OCI-LY7 (cell line): Measurements from ENCODE around the gene LRRC10B. TPM values are rescaled to one million over a fixed set of nuclear protein-coding genes. Genes with fewer than 3 reads are reported as not detected.
A peak's percentile ranks its signal among the peaks of the same experiment; 100 is the strongest.

Source experiments
- BruUV-seq: library from RNA; stranded (reverse); fragments of 400-500 nt; replicated peaks from 2 replicates; lab custom pipeline; 2021; lab: Mats Ljungman, UMichigan
- CTCF ChIA-PET: fragments of 300-600 bp; sonication (Branson Sonifier 250); formaldehyde crosslinking; loops from one replicate; lab custom pipeline; 2022; ENCODE audit warnings: antibody characterized with exemption; ENCODE audit not compliant: unreplicated experiment; lab: Charles Lee
- POLR2A ChIA-PET: fragments of 300-600 bp; sonication (Branson Sonifier 250); formaldehyde crosslinking; loops from one replicate; lab custom pipeline; 2022; ENCODE audit warnings: antibody characterized with exemption; lab: Charles Lee
- DNase-seq: peaks from one replicate; pipeline ENCODE4 v3.0.0-alpha.2; 2015; ENCODE audit warnings: low spot score
- H2AFZ ChIP-seq: fragments of 200-600 bp; sonication (generic), shearing (Covaris generic); 2 replicates; pipeline ENCODE4 v1.6.1; 2014; ENCODE audit warnings: mild to moderate bottlenecking, antibody characterized with exemption, low read length, moderate library complexity
- H3K27ac ChIP-seq: fragments of 200-600 bp; sonication (generic); 2 replicates; pipeline ENCODE4 v1.5.1; 2014; ENCODE audit warnings: mixed run types, low read depth, mild to moderate bottlenecking, moderate library complexity, low read length, inconsistent platforms; ENCODE audit not compliant: poor library complexity, severe bottlenecking
- H3K36me3 ChIP-seq: fragments of 200-600 bp; sonication (generic); 2 replicates; pipeline ENCODE4 v1.6.1; 2014; ENCODE audit warnings: mild to moderate bottlenecking, antibody characterized with exemption, low read length, moderate library complexity, mixed read lengths; ENCODE audit not compliant: insufficient read depth
- H3K4me1 ChIP-seq: fragments of 200-600 bp; sonication (generic); 2 replicates; pipeline ENCODE4 v1.5.1; 2014; ENCODE audit warnings: mild to moderate bottlenecking, low read length; ENCODE audit not compliant: insufficient read depth, poor library complexity, severe bottlenecking
- H3K4me2 ChIP-seq: fragments of 200-600 bp; sonication (generic); 2 replicates; pipeline ENCODE4 v1.6.1; 2014; ENCODE audit warnings: mild to moderate bottlenecking, low read length
- H3K4me3 ChIP-seq: fragments of 200-600 bp; sonication (generic); 2 replicates; pipeline ENCODE4 v1.5.1; 2014; ENCODE audit warnings: mild to moderate bottlenecking, low read depth, low read length; ENCODE audit not compliant: poor library complexity, severe bottlenecking
- H3K79me2 ChIP-seq: fragments of 200-600 bp; sonication (generic); 2 replicates; pipeline ENCODE4 v1.6.1; 2016; ENCODE audit warnings: low read depth, mild to moderate bottlenecking, low read length, moderate library complexity, mixed read lengths; ENCODE audit not compliant: insufficient read depth
- H3K9me2 ChIP-seq: fragments of 200-600 bp; sonication (generic); 2 replicates; pipeline ENCODE4 v1.6.1; 2016; ENCODE audit warnings: mild to moderate bottlenecking, low read length, mixed read lengths; ENCODE audit not compliant: insufficient read depth
- H3K9me3 ChIP-seq: fragments of 200-600 bp; sonication (generic); 2 replicates; pipeline ENCODE4 v1.6.1; 2014; ENCODE audit warnings: mild to moderate bottlenecking, mixed run types, low read length, mixed read lengths
- H4K20me1 ChIP-seq: fragments of 200-600 bp; sonication (generic); 2 replicates; pipeline ENCODE4 v1.6.1; 2014; ENCODE audit warnings: mild to moderate bottlenecking, antibody characterized with exemption, low read length, moderate library complexity, mixed read lengths; ENCODE audit not compliant: insufficient read depth
- CTCF ChIP-seq: fragments of 200-600 bp; sonication (generic); conservative IDR thresholded peaks from 2 replicates; pipeline ENCODE4 v1.5.1; 2014; ENCODE audit warnings: mild to moderate bottlenecking, antibody characterized with exemption, low read length, moderate library complexity, mixed read lengths
- EZH2phosphoT487 ChIP-seq: fragments of 200-600 bp; sonication (generic); IDR thresholded peaks from 2 replicates; pipeline ENCODE4 v1.6.1; 2018; ENCODE audit warnings: low read depth, borderline replicate concordance, mild to moderate bottlenecking, mixed run types, antibody characterized with exemption, low read length, moderate library complexity, mixed read lengths
- intact Hi-C: fragments of 100-400 bp; cut with micrococcal nuclease; formaldehyde crosslinking; loops from one replicate; pipeline ENCODE4 v1.10.0; 2022; ENCODE audit not compliant: unreplicated experiment
- total RNA-seq, 2 experiments: library from RNA; depleted of rRNA in 1 of 2; stranded (reverse); fragments of >200 nt in 1 of 2; shearing (Covaris generic) in 1 of 2; gene quantifications; 2 replicates each; pipeline ENCODE4 v1.2.3, GENCODE V29; 2014 to 2022

Gene LRRC10B
- total RNA-seq, 2 experiments from 2014 or later = not detected

- no TSS peak for BruUV-seq
- H3K4me1 ChIP-seq = peaks cover 7% of the 10 kb centered on the region
- H3K9me3 ChIP-seq = no peaks in the 10 kb centered on the region
- no peak overlapping the region for H3K4me3 ChIP-seq
- no peak overlapping the region for H2AFZ ChIP-seq
- no peaks in the 10 kb centered on the region for H3K36me3 ChIP-seq
- no peaks in the 10 kb centered on the region for H4K20me1 ChIP-seq
- no peak overlapping the region for H3K4me2 ChIP-seq
- no peaks in the 10 kb centered on the region for H3K79me2 ChIP-seq
- no peak for DNase-seq
- H3K9me2 ChIP-seq = no peaks in the 10 kb centered on the region
- CTCF ChIA-PET = no interaction called here
- TF ChIP-seq CTCF (no peak), EZH2phosphoT487 (no peak)
- no peak overlapping the region for H3K27ac ChIP-seq
- POLR2A ChIA-PET = no interaction called here
- intact Hi-C loops = no loop called here
Observed at GRCh38 chr11:61543606-61544306, 35.2 kb downstream of the LRRC10B start.

GRCh38 chr11:61544466-61544865 lies 35.9 kb downstream of the LRRC10B start:
- intact Hi-C loops = no loop called here
- Histone ChIP-seq H4K20me1 (no peaks in the 10 kb centered on the region), H3K79me2 (no peaks in the 10 kb centered on the region), H3K36me3 (no peaks in the 10 kb centered on the region), H3K4me1 (peaks cover 7% of the 10 kb centered on the region), H3K9me3 (no peaks in the 10 kb centered on the region), H3K9me2 (no peaks in the 10 kb centered on the region), H3K27ac (no peak overlapping the region), H3K4me2 (no peak overlapping the region), H2AFZ (no peak overlapping the region), H3K4me3 (no peak overlapping the region)
- ChIA-PET POLR2A (no interaction called here), CTCF (no interaction called here)
- TF ChIP-seq EZH2phosphoT487 (no peak), CTCF (no peak)
- no peak for DNase-seq
- no TSS peak for BruUV-seq

- Histone ChIP-seq H3K4me3 (no peak overlapping the region), H4K20me1 (no peaks in the 10 kb centered on the region), H3K27ac (no peak overlapping the region), H3K36me3 (no peaks in the 10 kb centered on the region), H3K9me2 (no peaks in the 10 kb centered on the region), H3K4me2 (no peak overlapping the region), H3K4me1 (peaks cover 7% of the 10 kb centered on the region), H2AFZ (no peak overlapping the region), H3K9me3 (no peaks in the 10 kb centered on the region), H3K79me2 (no peaks in the 10 kb centered on the region)
- intact Hi-C loops = no loop called here
- TF ChIP-seq CTCF = peak; percentile 70
- TF ChIP-seq EZH2phosphoT487 = no peak
- ChIA-PET CTCF (no interaction called here), POLR2A (no interaction called here)
- no TSS peak for BruUV-seq
- DNase-seq = no peak
Observed at GRCh38 chr11:61545341-61545740, 36.8 kb downstream of the LRRC10B start.
